ENCODE measurements around the gene CNNM3.

The CNNM3 gene

GRCh38 chr2:96806468-96807126 is 9.5 kb upstream of the CNNM3 start:
- peak overlapping the region; percentile 45; the same call in 1 of the 2 replicates for H3K4me3 ChIP-seq (ENCODE audit: low read length)
- no peak for TF ChIP-seq ZNF274 (IDR thresholded peaks at IDR 0.05; ENCODE audit: low read depth, low read length)

- peak overlapping the region; percentile 1; the same call in 1 of the 2 replicates for H3K4me3 ChIP-seq (ENCODE audit: low read length)
- no peak for TF ChIP-seq ZNF274 (IDR thresholded peaks at IDR 0.05; ENCODE audit: low read depth, low read length)
These were observed 9.0 kb upstream of the CNNM3 start for GRCh38 chr2:96807127-96807471.

- no peak for TF ChIP-seq ZNF274 (IDR thresholded peaks at IDR 0.05; ENCODE audit: low read depth, low read length)
- H3K4me3 ChIP-seq (ENCODE audit: low read length), result no peak overlapping the region
These were observed 7.8 kb upstream of the CNNM3 start for GRCh38 chr2:96808176-96808837.

GRCh38 chr2:96809216-96809882 is 6.7 kb upstream of the CNNM3 start:
- H3K4me3 ChIP-seq (ENCODE audit: low read length), result no peak overlapping the region
- TF ChIP-seq ZNF274 (IDR thresholded peaks at IDR 0.05; ENCODE audit: low read depth, low read length), result no peak

GRCh38 chr2:96809951-96810782 is 5.9 kb upstream of the CNNM3 start:
- no peak for TF ChIP-seq ZNF274 (IDR thresholded peaks at IDR 0.05; ENCODE audit: low read depth, low read length)
- H3K4me3 ChIP-seq (ENCODE audit: low read length), result no peak overlapping the region

- no peak for TF ChIP-seq ZNF274 (IDR thresholded peaks at IDR 0.05; ENCODE audit: low read depth, low read length)
- H3K4me3 ChIP-seq (ENCODE audit: low read length), result no peak overlapping the region
These were observed 5.3 kb upstream of the CNNM3 start for GRCh38 chr2:96810783-96811192.

- H3K4me3 ChIP-seq (ENCODE audit: low read length), result no peak overlapping the region
- no peak for TF ChIP-seq ZNF274 (IDR thresholded peaks at IDR 0.05; ENCODE audit: low read depth, low read length)
These were observed 4.2 kb upstream of the CNNM3 start for GRCh38 chr2:96811917-96812316.

GRCh38 chr2:96813656-96814055 is 2.4 kb upstream of the CNNM3 start:
- no peak overlapping the region for H3K4me3 ChIP-seq (ENCODE audit: low read length)
- no peak for TF ChIP-seq ZNF274 (IDR thresholded peaks at IDR 0.05; ENCODE audit: low read depth, low read length)

- H3K4me3 ChIP-seq (ENCODE audit: low read length), result peak overlapping the region; percentile 88
- no peak for TF ChIP-seq ZNF274 (IDR thresholded peaks at IDR 0.05; ENCODE audit: low read depth, low read length)
These were observed 542 bp upstream of the CNNM3 start for GRCh38 chr2:96815326-96816126.

GRCh38 chr2:96816836-96817702 is 1.0 kb downstream of the CNNM3 start:
- TF ChIP-seq ZNF274 (IDR thresholded peaks at IDR 0.05; ENCODE audit: low read depth, low read length), result no peak
- peak overlapping the region; percentile 74 for H3K4me3 ChIP-seq (ENCODE audit: low read length)

GRCh38 chr2:96817882-96818281 is 1.8 kb downstream of the CNNM3 start:
- peak overlapping the region; percentile 74 for H3K4me3 ChIP-seq (ENCODE audit: low read length)
- no peak for TF ChIP-seq ZNF274 (IDR thresholded peaks at IDR 0.05; ENCODE audit: low read depth, low read length)

- no peak overlapping the region for H3K4me3 ChIP-seq (ENCODE audit: low read length)
- TF ChIP-seq ZNF274 (IDR thresholded peaks at IDR 0.05; ENCODE audit: low read depth, low read length), result no peak
These were observed 3.2 kb downstream of the CNNM3 start for GRCh38 chr2:96819128-96819875.
